Measurements from ENCODE around the gene CAPZB. TPM values are rescaled to one million over a fixed set of nuclear protein-coding genes. Genes with fewer than 3 reads are reported as not detected.

Gene CAPZB
- total RNA-seq, 1 donor from 2014 or later = 116 TPM

- no peak for DNase-seq (ENCODE audit: low read depth)
Observed at GRCh38 chr1:19313961-19314882, 171.1 kb downstream of the CAPZB start.

DNA sequence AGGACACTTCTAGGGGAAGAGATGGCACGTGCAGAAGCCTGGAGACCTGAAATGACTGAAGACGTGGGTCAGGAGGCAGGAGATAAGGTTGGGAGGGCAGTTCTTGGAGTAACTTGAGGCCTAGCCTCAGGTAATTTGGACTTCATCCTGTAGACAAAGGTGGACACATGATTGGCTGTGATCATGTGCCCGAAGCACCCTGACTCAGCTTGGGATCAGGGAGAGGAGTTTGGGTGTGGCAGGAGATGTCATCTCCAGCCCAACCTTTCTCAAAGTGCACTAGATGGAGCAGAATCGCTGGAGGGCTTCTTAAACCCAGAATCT is 171.7 kb downstream of the CAPZB start:
- DNase-seq (ENCODE audit: low read depth) = no peak

- DNase-seq (ENCODE audit: low read depth) = no peak
Observed at GRCh38 chr1:19312782-19313635, 172.3 kb downstream of the CAPZB start.

GRCh38 chr1:19311931-19312781 is 173.2 kb downstream of the CAPZB start, which contains the start of the genes AKR7A2 and SLC66A1:
Gene AKR7A2 (minus strand): TSS chr1:19312144. CDS start chr1:19312124, 20 bp downstream.
Gene SLC66A1 (plus strand): TSS chr1:19312326. CDS start chr1:19317678, 5,352 bp downstream.
- DNase-seq (ENCODE audit: low read depth) = peak; percentile 95

DNA sequence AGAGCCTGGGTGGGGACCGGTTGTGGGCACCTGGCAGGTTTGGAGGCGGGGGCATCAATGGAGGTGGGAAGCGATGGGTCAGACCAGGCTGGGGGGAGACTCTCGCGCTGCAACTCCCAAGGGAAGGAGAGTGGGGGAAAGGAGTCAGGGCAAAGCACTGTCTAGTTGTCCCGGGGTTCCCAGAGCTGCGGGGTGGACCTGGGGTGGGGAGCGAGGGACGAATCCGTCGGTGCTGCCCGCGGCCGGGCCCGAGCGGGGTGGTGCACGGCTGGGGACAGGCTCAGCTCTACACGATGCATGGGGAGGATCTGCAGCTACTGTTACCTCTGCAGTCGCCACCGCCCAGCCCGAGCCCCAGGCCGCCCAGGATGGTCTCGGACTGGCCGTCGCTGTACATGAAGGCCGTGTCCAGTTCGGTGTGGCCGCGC is 173.8 kb downstream of the CAPZB start:
- no peak for DNase-seq (ENCODE audit: low read depth)

DNA sequence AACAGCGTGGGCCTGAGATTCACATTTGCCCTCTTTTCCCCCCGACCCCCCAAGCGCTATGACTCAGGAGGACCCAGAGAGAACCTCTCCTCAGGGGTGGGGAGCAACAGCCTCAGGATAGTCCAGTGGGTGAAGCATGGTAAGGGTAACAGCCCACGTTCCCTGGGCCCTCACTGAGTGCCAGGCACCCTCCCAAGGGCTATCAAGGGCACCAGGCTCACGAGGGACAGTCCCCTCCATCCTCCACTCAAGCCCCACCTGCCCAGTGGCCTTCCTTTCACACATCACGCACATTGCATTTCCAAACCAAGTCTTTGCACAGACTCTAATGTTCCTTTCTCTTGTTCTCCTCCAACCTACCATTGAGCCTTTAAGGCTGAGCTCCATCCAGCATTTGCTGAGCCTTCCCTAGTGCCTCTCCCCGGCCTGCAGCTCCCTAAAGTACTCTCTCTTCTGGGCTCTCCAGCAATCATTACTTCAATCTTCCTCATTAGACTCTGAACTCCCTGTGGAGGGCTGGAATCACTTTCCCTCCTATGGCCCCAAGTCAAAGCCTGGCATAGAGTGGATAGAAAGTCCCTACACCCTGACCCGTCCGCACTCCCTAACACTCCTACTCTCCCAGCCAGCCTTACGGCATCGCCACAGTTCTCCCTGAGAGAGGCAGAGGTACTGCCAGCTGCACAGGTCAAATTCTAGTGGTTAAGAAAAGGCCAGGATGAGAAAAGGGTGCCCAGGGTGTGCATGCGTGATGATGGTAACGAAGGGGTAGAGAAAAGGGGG is 174.4 kb downstream of the CAPZB start:
- peak; percentile 24 for DNase-seq (ENCODE audit: low read depth)

GRCh38 chr1:19310061-19310460 is 175.3 kb downstream of the CAPZB start:
- no peak for DNase-seq (ENCODE audit: low read depth)

DNA sequence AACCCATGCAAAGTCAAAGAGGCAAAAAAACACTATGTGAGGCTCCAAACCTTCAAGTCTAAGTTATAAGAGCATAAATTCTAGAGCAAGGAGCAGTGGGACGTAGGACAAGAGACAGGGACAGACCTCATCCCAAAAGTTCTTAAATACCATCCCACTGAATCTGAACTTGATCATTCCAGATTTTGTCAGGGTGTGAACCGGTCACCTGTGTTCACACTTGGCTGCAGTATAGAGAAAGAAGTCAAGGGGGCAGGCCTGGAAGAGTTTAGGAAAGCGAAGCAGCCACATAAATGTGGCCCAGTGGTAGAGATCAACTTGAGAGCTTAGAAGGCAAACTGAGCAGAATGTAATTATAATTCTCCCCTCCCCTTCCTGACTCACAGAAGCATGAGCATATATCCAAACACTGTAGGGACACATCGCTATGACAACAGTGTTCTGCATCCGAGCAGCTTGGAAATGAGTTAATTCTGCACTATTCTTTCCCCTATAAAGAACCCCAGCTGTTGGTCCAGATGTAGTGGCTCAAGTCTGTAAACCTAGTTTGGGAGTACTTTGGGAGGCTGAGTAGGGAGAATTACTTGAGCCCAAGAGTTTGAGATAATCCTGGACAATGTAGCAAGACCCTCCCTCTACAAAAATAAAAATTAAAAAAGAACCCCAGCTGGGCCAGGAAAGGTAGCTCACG is 176.1 kb downstream of the CAPZB start:
- DNase-seq (ENCODE audit: low read depth) = no peak

GRCh38 chr1:19308509-19308907 is 176.8 kb downstream of the CAPZB start:
- no peak for DNase-seq (ENCODE audit: low read depth)

- no peak for DNase-seq (ENCODE audit: low read depth)
Observed at GRCh38 chr1:19307794-19308508, 177.4 kb downstream of the CAPZB start.

GRCh38 chr1:19306941-19307340 is 178.4 kb downstream of the CAPZB start:
- no peak for DNase-seq (ENCODE audit: low read depth)

DNA sequence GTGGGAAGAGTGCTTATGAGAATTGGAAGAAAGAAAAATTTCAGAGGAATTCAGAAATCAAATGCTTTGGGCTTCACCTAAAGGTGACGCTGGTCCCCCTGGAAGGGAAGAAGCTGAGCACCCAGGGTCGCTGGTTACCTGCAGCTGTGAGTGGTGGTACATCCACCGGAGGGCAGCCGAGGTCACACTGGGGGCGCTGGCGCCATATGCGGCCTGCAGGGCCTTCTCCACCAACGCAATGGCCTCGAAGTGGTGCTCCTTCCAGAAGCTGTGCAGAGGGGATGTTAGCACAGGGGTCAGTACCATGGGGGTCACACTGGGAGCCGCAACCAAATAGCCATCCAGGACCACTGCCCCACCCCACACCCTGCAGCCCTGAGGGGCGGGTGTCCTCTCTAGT is 179.5 kb downstream of the CAPZB start:
- no peak for DNase-seq (ENCODE audit: low read depth)

DNA sequence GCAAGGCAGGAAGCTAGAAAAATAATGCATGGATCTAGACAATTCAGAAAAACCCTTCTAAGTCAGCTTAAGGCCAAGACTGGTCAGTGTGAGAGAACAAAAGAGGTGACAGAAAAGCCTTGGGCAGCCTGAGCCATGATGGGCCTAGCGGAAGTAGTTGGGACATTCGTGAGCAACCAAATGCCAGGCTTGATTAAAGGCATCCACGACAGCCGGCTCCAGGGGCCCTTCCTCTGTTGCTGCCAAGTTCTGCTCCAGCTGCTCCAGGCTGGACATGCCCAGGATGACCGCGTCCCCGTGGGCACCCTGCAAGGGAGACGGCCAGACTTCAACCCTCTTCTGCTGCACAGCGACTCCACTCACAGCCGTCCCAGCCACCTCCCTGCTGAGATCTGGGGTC is 181.3 kb downstream of the CAPZB start:
- peak; percentile 43 for DNase-seq (ENCODE audit: low read depth)

DNA sequence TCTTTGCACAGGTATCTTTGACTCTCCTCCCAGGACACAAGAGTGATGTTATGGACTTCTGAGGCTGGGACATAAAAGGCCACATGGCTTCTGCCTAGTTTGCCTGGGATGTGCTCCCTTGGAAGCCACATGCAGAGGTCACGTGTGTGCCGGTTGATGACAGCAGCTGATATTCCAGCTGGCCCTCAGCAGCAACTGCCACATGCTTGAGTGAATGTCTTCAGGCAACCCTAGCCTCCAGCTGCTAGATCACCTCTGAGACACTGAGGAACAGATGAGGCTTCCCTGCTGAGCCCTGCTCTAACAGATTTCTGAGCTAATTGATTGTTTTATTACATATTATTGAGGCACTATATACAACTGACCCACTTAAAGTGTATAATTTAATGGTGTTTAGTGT is 185.1 kb downstream of the CAPZB start:
- peak; percentile 17 for DNase-seq (ENCODE audit: low read depth)

DNA sequence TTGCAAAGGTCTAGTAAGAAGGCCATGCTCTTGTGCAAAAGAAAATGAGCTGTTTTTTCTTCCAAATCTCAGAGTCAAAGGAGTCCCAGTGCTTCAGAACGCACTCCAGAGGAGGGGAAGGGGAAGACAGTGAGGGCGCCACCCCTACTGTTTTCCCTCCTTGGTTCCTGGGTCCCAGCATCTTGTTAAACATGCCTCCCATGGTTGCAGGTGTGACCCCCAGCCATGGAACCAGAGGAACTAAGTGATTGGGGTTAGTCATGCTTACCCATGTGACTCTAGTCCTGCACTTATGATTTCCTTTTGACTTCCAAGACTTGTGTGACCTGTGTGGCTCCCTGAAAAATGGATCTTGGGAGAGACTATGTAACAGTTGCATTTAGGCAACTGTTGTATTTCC is 190.7 kb downstream of the CAPZB start:
- DNase-seq (ENCODE audit: low read depth) = no peak

DNA sequence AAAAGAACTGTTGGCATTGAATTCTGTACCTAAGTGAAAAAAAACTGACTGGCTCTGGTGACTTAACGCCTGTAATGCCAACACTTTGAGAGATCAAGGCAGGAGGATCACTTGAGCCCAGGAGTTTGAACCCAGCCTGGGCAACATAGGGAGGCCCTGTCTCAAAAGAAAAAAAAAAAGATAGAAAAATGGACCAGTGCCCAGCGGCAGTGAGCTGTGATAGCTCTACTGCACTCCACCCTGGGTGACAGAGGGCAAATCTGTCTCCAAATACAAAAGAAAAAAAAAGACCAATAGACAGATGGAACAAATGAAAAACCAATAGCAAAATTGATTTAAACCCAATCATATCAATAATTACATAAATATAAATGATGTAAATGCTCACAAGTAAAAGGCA is 196.1 kb downstream of the CAPZB start:
- DNase-seq (ENCODE audit: low read depth) = no peak
